GM19035 (cell line): Measurements from ENCODE around the gene SLC17A7.

Source experiments
- ATAC-seq: cut with Tn5 transposase; IDR thresholded peaks from one replicate; pipeline ENCODE4 v1.9.1; 2021; ENCODE audit not compliant: unreplicated experiment

Gene SLC17A7

GRCh38 chr19:49382639-49383038 is 58.7 kb downstream of the SLC17A7 start:
- ATAC-seq, result no peak

GRCh38 chr19:49380391-49380790 is 60.9 kb downstream of the SLC17A7 start:
- ATAC-seq, result no peak
